HG03432 (cell line): ENCODE data around the gene PTPRR.
A peak's percentile ranks its signal among the peaks of the same experiment; 100 is the strongest.

Experiments used
- ATAC-seq: cut with Tn5 transposase; IDR thresholded peaks from one replicate; pipeline ENCODE4 v1.9.1; 2021; ENCODE audit warnings: mild to moderate bottlenecking, moderate library complexity; ENCODE audit not compliant: unreplicated experiment

PTPRR gene

GRCh38 chr12:70920251-70920851 is at the start of gene PTPRR:
Gene PTPRR (minus strand): TSS chr12:70920738. CDS start chr12:70920390, 348 bp downstream.
- no peak for ATAC-seq

- ATAC-seq = no peak
Observed at GRCh38 chr12:70966996-70967790, 46.7 kb upstream of the PTPRR start.

GRCh38 chr12:70966046-70966445 is 45.5 kb upstream of the PTPRR start:
- no peak for ATAC-seq

GRCh38 chr12:70964867-70965510 is 44.5 kb upstream of the PTPRR start:
- ATAC-seq = no peak

- ATAC-seq = no peak
Observed at GRCh38 chr12:70963081-70963660, 42.6 kb upstream of the PTPRR start.

GRCh38 chr12:70962226-70962794 is 41.8 kb upstream of the PTPRR start:
- ATAC-seq = peak; percentile 83

GRCh38 chr12:70960484-70960883 is 39.9 kb upstream of the PTPRR start:
- ATAC-seq = peak; percentile 50

- ATAC-seq = no peak
Observed at GRCh38 chr12:70955415-70955814, 34.9 kb upstream of the PTPRR start.

- ATAC-seq = no peak
Observed at GRCh38 chr12:70950451-70950850, 29.9 kb upstream of the PTPRR start.

GRCh38 chr12:70948976-70949336 is 28.4 kb upstream of the PTPRR start:
- ATAC-seq = no peak

GRCh38 chr12:70948236-70948975 is 27.9 kb upstream of the PTPRR start:
- ATAC-seq = no peak

GRCh38 chr12:70936203-70936813 is 15.8 kb upstream of the PTPRR start:
- no peak for ATAC-seq

- ATAC-seq = no peak
Observed at GRCh38 chr12:70933133-70933532, 12.6 kb upstream of the PTPRR start.

- ATAC-seq = no peak
Observed at GRCh38 chr12:70929029-70929428, 8.5 kb upstream of the PTPRR start.

GRCh38 chr12:70928071-70928470 is 7.5 kb upstream of the PTPRR start:
- no peak for ATAC-seq

GRCh38 chr12:70927356-70927755 is 6.8 kb upstream of the PTPRR start:
- no peak for ATAC-seq

- no peak for ATAC-seq
Observed at GRCh38 chr12:70925539-70925938, 5.0 kb upstream of the PTPRR start.

GRCh38 chr12:70920891-70921290 is 353 bp upstream of the PTPRR start:
- no peak for ATAC-seq

GRCh38 chr12:70919597-70920035 is 922 bp downstream of the PTPRR start:
- no peak for ATAC-seq

- ATAC-seq = no peak
Observed at GRCh38 chr12:70919176-70919575, 1.4 kb downstream of the PTPRR start.
